ENCODE results near the gene NAA38.
"Not testable (repeated sequence)": the region's sequence is repeated elsewhere in the genome, so short reads cannot be mapped to it uniquely, and the experiment has no call there.

The NAA38 gene

GRCh38 chr17:7811251-7811650, 46.1 kb downstream of the NAA38 start:
- no peak for DNase-seq (ENCODE audit: low read depth, low spot score)
- Histone ChIP-seq H3K9me3 (ENCODE audit: low read depth, low read length) (no peaks in the 10 kb centered on the region), H3K36me3 (ENCODE audit: insufficient read depth, low read length) (no peaks in the 10 kb centered on the region), H3K9ac (ENCODE audit: insufficient read length) (no peak overlapping the region), H3K4me3 (no peak overlapping the region), H3K27ac (no peak overlapping the region)
- TF ChIP-seq FOXP2 (optimal IDR thresholded peaks at IDR 0.05; ENCODE audit: control extremely low read depth, extremely low read length, insufficient read depth) = no peak
- no peak for TF ChIP-seq EZH2 (IDR thresholded peaks at IDR 0.05)
- no peak for TF ChIP-seq POLR2AphosphoS5 (IDR thresholded peaks at IDR 0.05; ENCODE audit: borderline replicate concordance, low read depth, low read length)

GRCh38 chr17:7809791-7810343, 47.5 kb downstream of the NAA38 start:
- not testable (repeated sequence) for H3K36me3 ChIP-seq (ENCODE audit: insufficient read depth, low read length); H3K9me3 ChIP-seq (ENCODE audit: low read depth, low read length); H3K9ac ChIP-seq (ENCODE audit: insufficient read length); H3K27ac ChIP-seq; DNase-seq (ENCODE audit: low read depth, low spot score); H3K4me3 ChIP-seq

- DNase-seq (ENCODE audit: low read depth, low spot score) = no peak
- H3K27ac ChIP-seq = no peak overlapping the region
- H3K4me3 ChIP-seq = no peak overlapping the region
- H3K36me3 ChIP-seq (ENCODE audit: insufficient read depth, low read length) = no peaks in the 10 kb centered on the region
- TF ChIP-seq EZH2 (IDR thresholded peaks at IDR 0.05) (no peak), FOXP2 (optimal IDR thresholded peaks at IDR 0.05; ENCODE audit: control extremely low read depth, extremely low read length, insufficient read depth) (no peak), POLR2AphosphoS5 (IDR thresholded peaks at IDR 0.05; ENCODE audit: borderline replicate concordance, low read depth, low read length) (no peak)
- no peak overlapping the region for H3K9ac ChIP-seq (ENCODE audit: insufficient read length)
- no peaks in the 10 kb centered on the region for H3K9me3 ChIP-seq (ENCODE audit: low read depth, low read length)
Measured at GRCh38 chr17:7809086-7809790, 48.1 kb downstream of the NAA38 start.

GRCh38 chr17:7807206-7807605, 50.2 kb downstream of the NAA38 start:
- Histone ChIP-seq H3K36me3 (ENCODE audit: insufficient read depth, low read length) (no peaks in the 10 kb centered on the region), H3K9ac (ENCODE audit: insufficient read length) (no peak overlapping the region), H3K9me3 (ENCODE audit: low read depth, low read length) (no peaks in the 10 kb centered on the region), H3K4me3 (no peak overlapping the region), H3K27ac (no peak overlapping the region)
- no peak for DNase-seq (ENCODE audit: low read depth, low spot score)
- TF ChIP-seq EZH2 (IDR thresholded peaks at IDR 0.05) (no peak), FOXP2 (optimal IDR thresholded peaks at IDR 0.05; ENCODE audit: control extremely low read depth, extremely low read length, insufficient read depth) (no peak), POLR2AphosphoS5 (IDR thresholded peaks at IDR 0.05; ENCODE audit: borderline replicate concordance, low read depth, low read length) (no peak)
